Muscle of leg (tissue), 11 donors: Measurements from ENCODE around the gene MAPK7. TPM values are rescaled to one million over a fixed set of nuclear protein-coding genes. Genes with fewer than 3 reads are reported as not detected.

Source experiments
- DNase-seq: peaks from one replicate; pipeline ENCODE4 v3.0.0; 2013
- H3K27ac ChIP-seq: one replicate; pipeline ENCODE4 v1.5.1; 2013; ENCODE audit warnings: mild to moderate bottlenecking, low read length, control low read depth
- H3K27me3 ChIP-seq: one replicate; pipeline ENCODE4 v1.6.1; 2013; ENCODE audit warnings: low read length; ENCODE audit not compliant: control insufficient read depth, insufficient read depth
- H3K36me3 ChIP-seq: one replicate; pipeline ENCODE4 v1.6.1; 2013; ENCODE audit warnings: low read length; ENCODE audit not compliant: control insufficient read depth, insufficient read depth
- H3K4me1 ChIP-seq: one replicate; pipeline ENCODE4 v1.6.1; 2013; ENCODE audit warnings: low read length; ENCODE audit not compliant: control insufficient read depth, insufficient read depth
- H3K4me3 ChIP-seq: one replicate; pipeline ENCODE4 v1.5.1; 2013; ENCODE audit warnings: low read length, control low read depth
- H3K9me3 ChIP-seq: replicated peaks from 2 replicates; pipeline ENCODE4 v1.6.1; 2013; ENCODE audit warnings: low read depth, low read length; ENCODE audit not compliant: control insufficient read depth
- WGBS: methylation state at CpG from one replicate; pipeline ENCODE4 v1.1.5; 2013; ENCODE audit warnings: missing lambda C conversion rate; ENCODE audit not compliant: insufficient coverage; 5-methylcytosine and 5-hydroxymethylcytosine counted together
- polyA plus RNA-seq, 8 donors: library from polyadenylated mRNA; unstranded; fragments of 120-200 nt; gene quantifications; one replicate each; pipeline versions ENCODE4 v1.2.1 to v1.2.3, GENCODE V29; 2013; ENCODE audit warnings: inconsistent platforms in 1 of 8, low replicate concordance in 1 of 8; ENCODE audit not compliant: insufficient read length in 8 of 8, insufficient read depth in 1 of 8
- total RNA-seq: library from RNA; stranded (reverse); fragments of 120-200 nt; gene quantifications from one replicate; pipeline ENCODE4 v1.2.4, GENCODE V29; 2013

MAPK7 gene
- total and polyA plus RNA-seq, 9 donors = 8.4 to 28.4 (median 25.1) TPM

DNA sequence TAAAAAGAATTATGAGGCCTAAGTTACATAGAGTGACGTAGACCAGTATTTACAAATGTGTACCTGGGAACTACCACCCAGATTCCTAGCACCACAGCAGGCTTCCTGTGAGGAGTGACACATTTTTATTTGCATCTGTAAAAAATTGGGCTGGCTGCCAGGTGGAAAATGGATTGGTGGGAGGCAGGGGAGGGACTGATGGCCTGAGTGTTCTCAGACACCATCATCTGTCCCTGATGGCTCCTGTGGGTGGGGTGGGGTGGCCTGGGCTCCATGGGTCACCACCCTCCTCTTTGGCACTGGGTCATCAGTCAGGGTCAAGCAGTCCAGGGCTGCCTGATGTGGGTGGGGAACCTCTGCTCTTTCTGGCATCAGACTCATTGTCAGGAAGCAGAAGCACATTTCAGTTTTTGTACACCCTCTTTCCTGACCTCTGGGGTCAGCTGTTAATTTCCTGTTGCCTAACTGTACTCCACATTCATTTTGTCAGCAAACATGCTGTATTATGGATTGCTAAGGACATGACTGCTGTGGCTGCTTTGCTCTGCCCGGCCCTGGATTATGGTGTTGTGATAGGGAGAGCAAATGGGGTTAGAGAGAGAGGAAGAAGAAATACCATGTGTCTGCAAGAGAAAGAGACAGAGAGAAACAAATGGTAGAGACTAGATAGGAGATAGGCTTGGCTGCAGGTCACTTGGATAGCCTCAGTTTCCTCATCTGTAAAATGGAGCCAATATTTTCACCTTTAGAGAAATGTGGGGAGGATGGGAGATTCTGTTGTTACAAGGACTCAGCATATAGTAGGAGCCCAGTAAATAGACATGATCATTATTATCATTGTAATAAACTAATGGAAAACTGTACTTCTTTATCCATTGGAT is 20.2 kb downstream of the MAPK7 start:
- Histone ChIP-seq H3K36me3 (no peaks in the 10 kb centered on the region), H3K9me3 (no peaks in the 10 kb centered on the region), H3K4me3 (no peak overlapping the region), H3K27ac (peak overlapping the region; percentile 11), H3K27me3 (peaks cover 2% of the 10 kb centered on the region), H3K4me1 (peaks cover 25% of the 10 kb centered on the region)
- WGBS = 71% methylated on average over 1 of the region's 2 CpGs
- DNase-seq = no peak

DNA sequence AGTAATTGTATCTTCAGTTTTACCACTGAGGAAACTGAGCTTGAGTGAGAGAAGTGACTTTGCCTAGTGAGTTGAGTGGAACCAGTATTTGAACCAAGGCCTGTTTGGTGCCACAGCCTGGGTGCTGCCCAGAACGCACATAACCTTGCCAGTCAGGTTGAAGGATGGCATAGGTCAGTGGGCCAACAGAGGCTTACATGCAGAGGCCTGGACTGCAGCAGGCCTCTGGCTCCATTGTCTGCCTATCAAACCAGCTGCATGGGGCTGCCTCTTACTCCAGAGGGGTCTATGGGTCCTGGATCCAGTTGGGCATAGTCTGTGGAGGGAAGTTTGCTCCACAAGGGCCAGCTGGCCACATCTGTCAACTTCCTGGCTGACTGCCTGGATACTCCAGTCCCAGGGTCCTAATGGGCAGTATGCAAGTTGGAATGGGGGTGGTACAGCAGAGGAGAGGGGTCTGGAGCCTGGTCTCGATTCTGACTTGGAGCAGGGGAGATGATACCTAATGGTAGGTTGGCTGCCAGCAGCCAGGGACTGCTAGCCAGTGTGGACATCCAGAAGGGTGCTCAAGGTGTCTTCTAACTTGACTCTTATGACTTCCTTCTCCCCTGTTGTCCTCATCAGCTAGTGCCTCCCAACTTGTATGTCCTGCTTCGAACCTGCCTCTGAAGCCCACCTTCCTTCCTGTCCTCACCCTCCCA is 21.6 kb downstream of the MAPK7 start:
- DNase-seq = peak; percentile 84
- H3K9me3 ChIP-seq = no peaks in the 10 kb centered on the region
- H3K4me1 ChIP-seq = peaks cover 25% of the 10 kb centered on the region
- H3K27me3 ChIP-seq = peaks cover 2% of the 10 kb centered on the region
- WGBS = 85% methylated on average over 2 of the region's 3 CpGs
- H3K27ac ChIP-seq = peak overlapping the region; percentile 9
- H3K4me3 ChIP-seq = no peak overlapping the region
- H3K36me3 ChIP-seq = no peaks in the 10 kb centered on the region

DNA sequence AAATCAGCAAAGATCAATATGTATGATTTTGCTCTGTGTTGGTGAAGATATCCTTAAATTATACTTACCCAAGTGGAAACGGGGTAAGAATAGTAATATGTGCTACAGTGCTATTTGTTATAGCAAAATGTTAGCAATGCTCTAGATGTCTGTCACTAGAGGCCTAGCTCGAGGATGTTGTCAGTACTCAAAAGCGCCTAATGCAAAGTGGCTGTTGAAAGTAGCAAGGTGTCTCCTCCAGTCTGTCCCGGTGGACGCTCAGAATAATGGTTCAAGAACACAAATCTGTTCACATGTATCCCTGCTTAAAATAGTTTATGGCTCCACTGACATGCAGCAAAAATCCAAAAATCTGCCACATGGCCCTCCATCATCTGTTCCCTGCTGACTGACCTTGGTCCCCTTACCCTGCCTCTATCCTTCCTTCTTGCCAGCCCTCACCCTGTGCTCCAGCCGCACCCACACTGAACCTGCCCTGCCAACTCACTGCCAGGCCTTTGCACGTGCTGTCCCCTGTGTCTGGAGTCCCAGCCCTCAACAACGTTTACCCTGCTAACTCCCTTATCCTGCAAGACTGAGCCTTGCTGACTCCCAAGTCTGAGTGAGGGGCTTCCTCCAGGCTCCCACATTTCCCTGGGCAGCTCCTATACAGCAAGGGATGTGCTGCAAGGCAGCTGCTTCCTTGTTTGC is 23.2 kb downstream of the MAPK7 start:
- H3K36me3 ChIP-seq = no peaks in the 10 kb centered on the region
- 65% methylated on average over 6 of the region's 8 CpGs for WGBS
- H3K9me3 ChIP-seq = no peaks in the 10 kb centered on the region
- DNase-seq = no peak
- H3K27me3 ChIP-seq = peaks cover 2% of the 10 kb centered on the region
- peaks cover 25% of the 10 kb centered on the region for H3K4me1 ChIP-seq
- no peak overlapping the region for H3K4me3 ChIP-seq
- H3K27ac ChIP-seq = no peak overlapping the region

DNA sequence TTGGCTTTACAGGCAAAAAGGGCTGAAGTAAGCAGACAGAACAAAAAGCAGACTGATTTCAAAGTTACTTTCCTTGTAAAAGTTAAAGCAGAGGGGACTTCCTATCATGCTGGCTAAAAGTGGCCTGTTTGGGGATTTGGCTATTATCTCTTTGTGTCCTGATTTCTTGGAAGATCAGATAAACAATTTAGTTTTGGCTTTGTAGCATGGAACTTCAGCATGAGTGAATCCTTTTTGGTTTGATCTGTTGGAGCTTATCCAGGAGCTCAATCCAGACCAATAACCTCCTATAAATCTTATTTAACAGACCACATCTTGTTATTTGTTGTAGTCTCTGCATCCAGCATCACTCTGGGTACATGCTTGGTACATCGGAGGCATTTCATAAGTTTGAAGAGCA is 23.9 kb downstream of the MAPK7 start:
- Histone ChIP-seq H3K4me3 (no peak overlapping the region), H3K9me3 (no peaks in the 10 kb centered on the region), H3K36me3 (no peaks in the 10 kb centered on the region), H3K27ac (no peak overlapping the region), H3K4me1 (peaks cover 25% of the 10 kb centered on the region), H3K27me3 (peaks cover 2% of the 10 kb centered on the region)
- 40% methylated on average over 1 of the region's 1 CpG for WGBS
- DNase-seq = no peak

DNA sequence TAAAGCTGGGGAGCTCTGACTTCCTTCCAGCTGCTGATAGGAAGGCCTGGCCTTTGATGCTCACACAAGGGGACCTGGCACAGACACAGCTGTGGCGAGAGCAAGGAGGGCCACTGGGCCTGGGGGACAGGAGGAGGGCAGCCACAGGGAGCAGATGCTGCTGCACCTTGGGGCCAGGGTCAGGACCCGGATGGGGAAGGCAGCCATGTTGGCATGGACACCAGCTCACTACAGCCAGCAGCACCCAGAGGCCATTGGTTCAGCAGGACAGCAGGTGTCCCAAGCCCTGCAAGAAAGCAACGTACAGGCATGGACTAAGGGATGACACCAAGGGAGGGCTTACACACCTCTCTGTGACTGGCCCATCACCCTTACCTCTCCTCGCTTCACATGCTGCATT is 24.7 kb downstream of the MAPK7 start:
- H3K27me3 ChIP-seq = no peaks in the 10 kb centered on the region
- no peak overlapping the region for H3K4me3 ChIP-seq
- 84% methylated on average over 4 of the region's 4 CpGs for WGBS
- H3K4me1 ChIP-seq = peaks cover 19% of the 10 kb centered on the region
- H3K36me3 ChIP-seq = no peaks in the 10 kb centered on the region
- DNase-seq = no peak
- no peaks in the 10 kb centered on the region for H3K9me3 ChIP-seq
- H3K27ac ChIP-seq = no peak overlapping the region

DNA sequence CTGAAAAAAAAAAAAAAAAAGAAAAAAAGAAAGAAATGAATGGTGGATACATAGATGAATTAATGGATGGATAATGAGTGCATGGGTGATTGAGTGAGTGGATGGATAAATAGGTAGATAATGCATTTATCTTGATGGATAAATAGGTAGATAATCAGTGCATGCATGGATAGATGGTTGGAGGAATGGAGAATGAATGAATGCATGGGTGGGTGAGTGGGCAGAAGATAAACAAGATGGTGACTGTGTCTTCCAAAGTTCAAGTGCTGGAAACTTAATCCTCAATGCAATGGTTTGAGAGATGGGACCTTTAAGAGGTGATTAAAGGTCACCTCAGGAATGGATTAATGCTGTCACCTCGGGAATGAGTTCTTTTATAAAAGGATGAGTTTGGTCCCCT is 26.0 kb downstream of the MAPK7 start:
- H3K27ac ChIP-seq = no peak overlapping the region
- H3K9me3 ChIP-seq = no peaks in the 10 kb centered on the region
- no CpG with 5 or more reads among the region's 1 CpG for WGBS
- peaks cover 11% of the 10 kb centered on the region for H3K4me1 ChIP-seq
- DNase-seq = no peak
- no peaks in the 10 kb centered on the region for H3K36me3 ChIP-seq
- H3K27me3 ChIP-seq = no peaks in the 10 kb centered on the region
- H3K4me3 ChIP-seq = no peak overlapping the region

DNA sequence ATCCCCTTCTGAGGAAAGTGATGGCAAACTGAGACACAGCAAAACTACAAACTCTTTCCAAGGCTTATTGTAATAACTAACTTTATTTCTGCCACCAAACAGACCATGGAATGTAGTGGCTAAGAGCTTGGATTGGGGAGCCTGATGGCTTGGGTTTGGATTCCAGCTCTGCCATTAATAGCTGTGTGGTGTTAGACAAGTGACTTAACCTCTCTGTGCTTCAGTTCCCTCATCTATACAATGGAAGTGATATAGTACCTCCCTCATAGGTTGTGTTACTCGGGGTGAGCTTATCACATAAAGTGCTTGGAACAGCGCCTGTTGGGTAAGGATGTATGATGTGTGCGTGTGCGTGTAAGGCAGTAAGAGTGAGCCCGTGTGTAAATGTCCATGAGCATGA is 26.8 kb downstream of the MAPK7 start:
- Histone ChIP-seq H3K27me3 (no peaks in the 10 kb centered on the region), H3K9me3 (no peaks in the 10 kb centered on the region), H3K36me3 (no peaks in the 10 kb centered on the region), H3K4me3 (no peak overlapping the region), H3K4me1 (peaks cover 9% of the 10 kb centered on the region), H3K27ac (no peak overlapping the region)
- whole genome bisulfite sequencing = 88% methylated on average over 5 of the region's 5 CpGs
- DNase-seq = no peak

DNA sequence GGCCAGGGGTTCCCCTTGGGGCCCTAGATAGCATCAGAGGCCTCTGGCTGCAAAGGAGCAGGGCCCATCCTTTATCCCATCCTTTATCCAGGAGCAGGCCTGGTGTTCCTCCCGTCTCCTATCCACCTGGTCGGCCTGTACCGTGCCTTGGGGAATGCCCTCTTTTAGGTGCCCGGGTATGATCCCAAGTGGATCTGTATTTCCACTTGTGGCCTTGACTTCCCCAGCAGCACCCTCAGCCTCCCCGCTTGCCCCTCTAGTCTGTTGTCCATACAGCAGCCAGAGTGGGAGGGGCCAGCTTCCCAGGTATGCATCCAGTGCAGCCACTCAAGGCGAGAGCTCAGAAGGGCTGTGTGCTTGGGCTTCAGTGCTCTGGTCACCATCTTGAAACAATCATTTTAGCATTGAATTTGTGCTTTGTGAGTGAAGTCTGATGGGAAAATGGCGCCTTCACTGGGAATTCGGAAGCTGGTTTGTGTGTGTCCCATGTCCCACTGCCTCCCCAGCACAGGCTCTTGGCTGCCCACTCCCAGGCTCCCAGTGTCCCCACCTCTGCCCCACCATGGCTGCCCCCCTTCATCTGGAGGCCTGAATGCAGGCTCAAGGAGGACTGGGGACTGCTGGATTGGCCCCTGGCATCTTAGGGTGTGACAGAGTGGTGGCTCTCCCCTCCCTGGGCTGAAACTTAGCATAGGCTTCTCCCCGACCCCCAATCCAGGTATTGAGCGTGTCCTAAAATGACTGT is 29.5 kb downstream of the MAPK7 start:
- whole genome bisulfite sequencing = 98% methylated on average over 5 of the region's 10 CpGs
- H3K4me3 ChIP-seq = no peak overlapping the region
- H3K9me3 ChIP-seq = no peaks in the 10 kb centered on the region
- H3K36me3 ChIP-seq = no peaks in the 10 kb centered on the region
- DNase-seq = no peak
- peaks cover 3% of the 10 kb centered on the region for H3K27me3 ChIP-seq
- H3K27ac ChIP-seq = no peak overlapping the region
- peaks cover 25% of the 10 kb centered on the region for H3K4me1 ChIP-seq

DNA sequence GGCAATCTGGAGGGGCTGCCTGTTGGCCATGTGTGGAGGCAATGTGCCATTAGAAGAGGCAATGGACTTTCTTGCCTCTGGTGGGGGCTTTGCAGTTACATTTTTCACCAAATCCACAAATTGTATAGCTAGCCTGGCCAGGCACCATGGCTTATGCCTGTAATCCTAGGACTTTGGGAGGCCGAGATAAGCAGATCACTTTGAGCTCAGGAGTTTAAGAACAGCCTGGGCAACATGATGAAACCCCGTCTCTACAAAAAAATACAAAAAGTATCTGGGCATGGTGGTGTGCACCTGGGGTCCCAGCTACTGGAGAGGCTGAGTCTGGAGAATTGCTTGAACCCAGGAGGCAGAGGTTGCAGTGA is 30.0 kb downstream of the MAPK7 start:
- Histone ChIP-seq H3K9me3 (no peaks in the 10 kb centered on the region), H3K27me3 (peaks cover 3% of the 10 kb centered on the region), H3K27ac (no peak overlapping the region), H3K36me3 (no peaks in the 10 kb centered on the region), H3K4me1 (peaks cover 27% of the 10 kb centered on the region), H3K4me3 (no peak overlapping the region)
- DNase-seq = no peak
- 100% methylated on average over 1 of the region's 2 CpGs for WGBS
